GM12873 (cell line): Measurements from ENCODE around the gene AQP2.

Experiments used
- CTCF ChIP-seq: IDR thresholded peaks from 2 replicates; pipeline ENCODE4 v1.5.1; 2012; ENCODE audit warnings: low read depth, mild to moderate bottlenecking, moderate library complexity, low read length, control low read depth; ENCODE audit not compliant: insufficient read depth; ENCODE audit errors: missing control alignments

The AQP2 gene

GRCh38 chr12:49970658-49971057 lies 20.1 kb downstream of the AQP2 start:
- no peak for TF ChIP-seq CTCF

- no peak for TF ChIP-seq CTCF
Observed at GRCh38 chr12:49971141-49971540, 20.6 kb downstream of the AQP2 start.

- TF ChIP-seq CTCF, result no peak
Observed at GRCh38 chr12:49972129-49972528, 21.6 kb downstream of the AQP2 start.

GRCh38 chr12:49972641-49973360 lies 22.3 kb downstream of the AQP2 start, which contains the start of gene AQP6:
Gene AQP6, plus strand, starts transcription at chr12:49972947. Its CDS starts 227 bp downstream, at chr12:49973174.
- TF ChIP-seq CTCF, result no peak

- TF ChIP-seq CTCF, result no peak
Observed at GRCh38 chr12:49973361-49973830, 22.9 kb downstream of the AQP2 start.

- TF ChIP-seq CTCF, result no peak
Observed at GRCh38 chr12:49974231-49974675, 23.7 kb downstream of the AQP2 start.

- TF ChIP-seq CTCF, result no peak
Observed at GRCh38 chr12:49974677-49975317, 24.3 kb downstream of the AQP2 start.
